ENCODE data around the gene CDK6. TPM values are rescaled to one million over a fixed set of nuclear protein-coding genes. Genes with fewer than 3 reads are reported as not detected.

The CDK6 gene
- total RNA-seq, 1 donor from 2014 or later: 6.0 TPM

GRCh38 chr7:92824901-92825480 lies 11.4 kb downstream of the CDK6 start:
- Histone ChIP-seq H3K79me2 (ENCODE audit: low read depth) (peaks cover 9% of the 10 kb centered on the region), H3K9ac (no peak overlapping the region), H3K9me3 (ENCODE audit: low read depth) (no peaks in the 10 kb centered on the region), H3K27me3 (no peaks in the 10 kb centered on the region), H3K4me2 (no peak overlapping the region), H3K36me3 (no peaks in the 10 kb centered on the region), H2AFZ (replicated peaks) (no peak overlapping the region), H3K4me3 (no peak overlapping the region), H3K27ac (no peak overlapping the region), H3K4me1 (no peaks in the 10 kb centered on the region), H4K20me1 (ENCODE audit: low read depth) (no peaks in the 10 kb centered on the region), H3F3A (ENCODE audit: low read depth) (no peaks in the 10 kb centered on the region)
- H3K36me3 Mint-ChIP-seq: peaks cover 35% of the 10 kb centered on the region
- H3K27me3 Mint-ChIP-seq (ENCODE audit: insufficient read depth, low read depth): peaks cover 3% of the 10 kb centered on the region
- H3K9me3 Mint-ChIP-seq: peaks cover 4% of the 10 kb centered on the region
- no peak overlapping the region for H3K4me3 Mint-ChIP-seq
- TF ChIP-seq EZH2 (IDR thresholded peaks at IDR 0.05) (no peak), CTCF (IDR thresholded peaks at IDR 0.05) (no peak), EZH2phosphoT487 (IDR thresholded peaks at IDR 0.05) (no peak)
- no peak for DNase-seq (ENCODE audit: low spot score)
- H3K27ac Mint-ChIP-seq: no peak overlapping the region
- peaks cover 3% of the 10 kb centered on the region for H3K4me1 Mint-ChIP-seq

- Mint-ChIP-seq H3K27ac (no peak overlapping the region), H3K36me3 (peaks cover 38% of the 10 kb centered on the region), H3K27me3 (ENCODE audit: insufficient read depth, low read depth) (peaks cover 3% of the 10 kb centered on the region), H3K4me3 (no peak overlapping the region), H3K9me3 (peaks cover 9% of the 10 kb centered on the region), H3K4me1 (peaks cover 3% of the 10 kb centered on the region)
- Histone ChIP-seq H3K9ac (no peak overlapping the region), H3F3A (ENCODE audit: low read depth) (no peaks in the 10 kb centered on the region), H3K9me3 (ENCODE audit: low read depth) (no peaks in the 10 kb centered on the region), H3K27me3 (no peaks in the 10 kb centered on the region), H3K4me3 (no peak overlapping the region), H3K79me2 (ENCODE audit: low read depth) (peaks cover 9% of the 10 kb centered on the region), H3K4me1 (no peaks in the 10 kb centered on the region), H2AFZ (replicated peaks) (no peak overlapping the region), H3K4me2 (no peak overlapping the region), H3K36me3 (no peaks in the 10 kb centered on the region), H3K27ac (no peak overlapping the region), H4K20me1 (ENCODE audit: low read depth) (no peaks in the 10 kb centered on the region)
- no peak for DNase-seq (ENCODE audit: low spot score)
- TF ChIP-seq EZH2 (IDR thresholded peaks at IDR 0.05) (no peak), EZH2phosphoT487 (IDR thresholded peaks at IDR 0.05) (no peak), CTCF (IDR thresholded peaks at IDR 0.05) (no peak)
Measured at GRCh38 chr7:92824450-92824849, 11.9 kb downstream of the CDK6 start.

GRCh38 chr7:92823042-92823441 lies 13.3 kb downstream of the CDK6 start:
- peaks cover 3% of the 10 kb centered on the region for H3K27me3 Mint-ChIP-seq (ENCODE audit: insufficient read depth, low read depth)
- TF ChIP-seq EZH2phosphoT487 (IDR thresholded peaks at IDR 0.05) (no peak), CTCF (IDR thresholded peaks at IDR 0.05) (no peak), EZH2 (IDR thresholded peaks at IDR 0.05) (no peak)

More at GRCh38 chr7:92823042-92823441, 13.3 kb downstream of the CDK6 start:
- Mint-ChIP-seq H3K4me1 (peaks cover 3% of the 10 kb centered on the region), H3K27ac (no peak overlapping the region), H3K36me3 (peaks cover 49% of the 10 kb centered on the region), H3K9me3 (peaks cover 22% of the 10 kb centered on the region), H3K4me3 (no peak overlapping the region)
- H3K4me2 ChIP-seq: no peak overlapping the region
- no peaks in the 10 kb centered on the region for H3K4me1 ChIP-seq
- H3K79me2 ChIP-seq (ENCODE audit: low read depth): no peaks in the 10 kb centered on the region
- H2AFZ ChIP-seq (replicated peaks): no peak overlapping the region
- H3K4me3 ChIP-seq: no peak overlapping the region
- H3K36me3 ChIP-seq: no peaks in the 10 kb centered on the region
- H3K27me3 ChIP-seq: no peaks in the 10 kb centered on the region
- no peak for DNase-seq (ENCODE audit: low spot score)
- H3F3A ChIP-seq (ENCODE audit: low read depth): no peaks in the 10 kb centered on the region
- no peak overlapping the region for H3K27ac ChIP-seq
- no peak overlapping the region for H3K9ac ChIP-seq
- no peaks in the 10 kb centered on the region for H3K9me3 ChIP-seq (ENCODE audit: low read depth)
- H4K20me1 ChIP-seq (ENCODE audit: low read depth): no peaks in the 10 kb centered on the region

Data from neural progenitor cell (in vitro differentiated cells).